Measurements from ENCODE around the gene TDRD9. TPM values are rescaled to one million over a fixed set of nuclear protein-coding genes. Genes with fewer than 3 reads are reported as not detected.
A peak's percentile ranks its signal among the peaks of the same experiment; 100 is the strongest.
"Not testable (repeated sequence)": the region's sequence is repeated elsewhere in the genome, so short reads cannot be mapped to it uniquely, and the experiment has no call there.

The TDRD9 gene, protein sequence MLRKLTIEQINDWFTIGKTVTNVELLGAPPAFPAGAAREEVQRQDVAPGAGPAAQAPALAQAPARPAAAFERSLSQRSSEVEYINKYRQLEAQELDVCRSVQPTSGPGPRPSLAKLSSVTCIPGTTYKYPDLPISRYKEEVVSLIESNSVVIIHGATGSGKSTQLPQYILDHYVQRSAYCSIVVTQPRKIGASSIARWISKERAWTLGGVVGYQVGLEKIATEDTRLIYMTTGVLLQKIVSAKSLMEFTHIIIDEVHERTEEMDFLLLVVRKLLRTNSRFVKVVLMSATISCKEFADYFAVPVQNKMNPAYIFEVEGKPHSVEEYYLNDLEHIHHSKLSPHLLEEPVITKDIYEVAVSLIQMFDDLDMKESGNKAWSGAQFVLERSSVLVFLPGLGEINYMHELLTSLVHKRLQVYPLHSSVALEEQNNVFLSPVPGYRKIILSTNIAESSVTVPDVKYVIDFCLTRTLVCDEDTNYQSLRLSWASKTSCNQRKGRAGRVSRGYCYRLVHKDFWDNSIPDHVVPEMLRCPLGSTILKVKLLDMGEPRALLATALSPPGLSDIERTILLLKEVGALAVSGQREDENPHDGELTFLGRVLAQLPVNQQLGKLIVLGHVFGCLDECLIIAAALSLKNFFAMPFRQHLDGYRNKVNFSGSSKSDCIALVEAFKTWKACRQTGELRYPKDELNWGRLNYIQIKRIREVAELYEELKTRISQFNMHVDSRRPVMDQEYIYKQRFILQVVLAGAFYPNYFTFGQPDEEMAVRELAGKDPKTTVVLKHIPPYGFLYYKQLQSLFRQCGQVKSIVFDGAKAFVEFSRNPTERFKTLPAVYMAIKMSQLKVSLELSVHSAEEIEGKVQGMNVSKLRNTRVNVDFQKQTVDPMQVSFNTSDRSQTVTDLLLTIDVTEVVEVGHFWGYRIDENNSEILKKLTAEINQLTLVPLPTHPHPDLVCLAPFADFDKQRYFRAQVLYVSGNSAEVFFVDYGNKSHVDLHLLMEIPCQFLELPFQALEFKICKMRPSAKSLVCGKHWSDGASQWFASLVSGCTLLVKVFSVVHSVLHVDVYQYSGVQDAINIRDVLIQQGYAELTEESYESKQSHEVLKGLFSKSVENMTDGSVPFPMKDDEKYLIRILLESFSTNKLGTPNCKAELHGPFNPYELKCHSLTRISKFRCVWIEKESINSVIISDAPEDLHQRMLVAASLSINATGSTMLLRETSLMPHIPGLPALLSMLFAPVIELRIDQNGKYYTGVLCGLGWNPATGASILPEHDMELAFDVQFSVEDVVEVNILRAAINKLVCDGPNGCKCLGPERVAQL (N-terminal part only)
- 6.5 TPM for total RNA-seq

DNA sequence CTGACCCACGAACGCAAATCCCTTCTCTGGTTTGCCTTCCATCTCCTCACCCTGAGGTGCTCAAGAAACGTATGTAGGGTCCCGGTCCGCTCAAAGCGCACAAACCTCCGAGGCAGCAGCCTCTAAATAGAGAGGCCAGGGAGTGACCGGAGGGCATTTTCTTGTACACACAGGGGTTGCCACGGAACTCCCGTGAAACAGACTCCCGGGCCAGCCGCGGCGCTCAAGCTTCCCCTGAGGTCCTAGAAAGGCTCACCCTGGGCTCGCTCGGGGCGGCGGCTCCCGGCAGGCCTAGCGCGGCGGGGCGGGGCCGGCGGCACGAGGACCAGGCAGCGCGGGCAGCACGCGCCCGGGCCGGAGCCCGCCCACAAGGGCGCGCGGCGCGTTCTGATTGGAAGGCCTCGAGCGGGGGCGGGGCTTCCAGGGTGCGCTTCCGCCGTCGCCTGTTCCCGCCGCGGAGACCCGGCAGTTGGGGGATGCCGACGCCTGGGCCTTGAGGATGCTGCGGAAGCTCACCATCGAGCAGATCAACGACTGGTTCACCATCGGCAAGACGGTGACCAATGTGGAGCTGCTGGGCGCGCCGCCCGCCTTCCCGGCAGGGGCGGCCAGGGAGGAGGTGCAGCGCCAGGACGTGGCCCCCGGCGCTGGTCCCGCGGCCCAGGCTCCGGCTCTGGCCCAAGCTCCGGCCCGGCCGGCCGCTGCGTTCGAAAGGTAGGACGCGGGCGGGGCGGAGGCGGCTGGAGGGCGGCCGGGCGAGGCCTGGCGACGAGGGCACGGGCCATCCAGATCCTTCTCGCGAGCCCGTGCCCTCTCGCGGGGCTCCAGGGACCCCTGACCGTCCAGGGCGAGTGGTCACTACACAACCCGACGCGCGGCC, at the start of gene TDRD9:
TSS of gene TDRD9 (plus strand) at position 446 of the 880 bp plus-strand sequence. CDS start at position 500, 54 bp downstream.
- no peak for DNase-seq (ENCODE audit: low spot score in 2 of 2)

DNA sequence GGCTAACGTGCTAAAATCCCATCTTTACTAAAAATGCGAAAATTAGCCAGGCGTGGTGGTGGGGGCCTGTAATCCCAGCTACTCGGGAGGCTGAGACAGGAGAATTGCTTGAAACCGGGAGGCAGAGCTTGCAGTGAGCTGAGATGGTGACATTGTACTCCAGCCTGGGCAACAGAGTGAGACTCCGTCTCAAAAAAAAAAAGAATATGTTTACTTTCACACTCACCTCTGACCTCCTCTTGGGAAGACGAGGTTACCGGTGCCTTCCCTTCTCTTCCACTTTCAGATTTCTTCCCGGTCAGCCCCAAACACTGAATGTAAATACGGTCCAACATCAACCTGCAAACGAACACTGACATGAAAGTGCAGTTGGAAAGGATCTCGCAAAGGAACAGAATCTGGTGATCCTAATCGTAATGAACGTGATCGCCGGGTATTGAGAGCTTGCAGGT, 49.1 kb upstream of the TDRD9 start:
- no peak for FAIRE-seq

More for the DNA sequence above, at the start of gene TDRD9:
- FAIRE-seq, result no peak

DNA sequence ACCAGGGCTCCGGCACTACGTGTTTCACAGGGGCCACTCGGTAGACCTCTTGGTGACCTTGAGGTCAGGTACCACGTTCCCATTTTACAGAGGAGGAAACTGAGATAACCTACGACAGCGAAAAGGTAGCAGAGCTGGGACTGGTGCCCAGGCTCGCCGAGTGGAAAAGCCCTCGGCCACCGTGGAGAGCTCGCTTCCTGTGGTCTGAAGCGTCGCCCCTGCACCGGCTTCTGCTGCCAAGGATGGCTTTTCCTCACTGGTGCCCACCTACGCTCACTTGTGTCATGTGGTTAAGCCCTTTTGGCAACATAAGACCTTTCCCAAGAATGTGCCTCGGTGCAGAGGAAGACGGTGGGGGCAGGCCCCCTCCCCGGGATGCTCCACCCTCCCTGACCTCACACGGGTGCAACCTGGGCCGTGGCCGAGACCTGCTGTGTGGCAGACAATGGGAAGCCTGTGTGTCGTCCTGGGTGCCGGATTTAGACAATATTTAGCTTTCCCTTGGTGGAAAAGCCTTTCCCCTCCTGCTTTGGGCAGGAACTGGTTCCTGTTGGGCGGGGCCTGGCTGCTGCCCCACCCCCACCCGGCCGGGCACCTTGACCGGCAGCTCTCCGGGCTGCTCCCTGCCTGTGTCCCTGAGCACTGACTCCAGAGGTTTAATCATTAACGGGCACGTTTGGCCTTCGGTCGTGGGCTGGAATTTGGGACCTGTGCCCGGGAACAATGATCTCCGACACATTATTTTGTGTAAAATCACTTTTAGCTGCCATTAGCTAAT, 48.5 kb upstream of the TDRD9 start:
- DNase-seq (ENCODE audit: low spot score in 2 of 2) (peak in 1 of 2 donors; percentile 57), FAIRE-seq (no peak)

More for the DNA sequence above, 49.1 kb upstream of the TDRD9 start:
- DNase-seq (ENCODE audit: low spot score in 2 of 2), result no peak

DNA sequence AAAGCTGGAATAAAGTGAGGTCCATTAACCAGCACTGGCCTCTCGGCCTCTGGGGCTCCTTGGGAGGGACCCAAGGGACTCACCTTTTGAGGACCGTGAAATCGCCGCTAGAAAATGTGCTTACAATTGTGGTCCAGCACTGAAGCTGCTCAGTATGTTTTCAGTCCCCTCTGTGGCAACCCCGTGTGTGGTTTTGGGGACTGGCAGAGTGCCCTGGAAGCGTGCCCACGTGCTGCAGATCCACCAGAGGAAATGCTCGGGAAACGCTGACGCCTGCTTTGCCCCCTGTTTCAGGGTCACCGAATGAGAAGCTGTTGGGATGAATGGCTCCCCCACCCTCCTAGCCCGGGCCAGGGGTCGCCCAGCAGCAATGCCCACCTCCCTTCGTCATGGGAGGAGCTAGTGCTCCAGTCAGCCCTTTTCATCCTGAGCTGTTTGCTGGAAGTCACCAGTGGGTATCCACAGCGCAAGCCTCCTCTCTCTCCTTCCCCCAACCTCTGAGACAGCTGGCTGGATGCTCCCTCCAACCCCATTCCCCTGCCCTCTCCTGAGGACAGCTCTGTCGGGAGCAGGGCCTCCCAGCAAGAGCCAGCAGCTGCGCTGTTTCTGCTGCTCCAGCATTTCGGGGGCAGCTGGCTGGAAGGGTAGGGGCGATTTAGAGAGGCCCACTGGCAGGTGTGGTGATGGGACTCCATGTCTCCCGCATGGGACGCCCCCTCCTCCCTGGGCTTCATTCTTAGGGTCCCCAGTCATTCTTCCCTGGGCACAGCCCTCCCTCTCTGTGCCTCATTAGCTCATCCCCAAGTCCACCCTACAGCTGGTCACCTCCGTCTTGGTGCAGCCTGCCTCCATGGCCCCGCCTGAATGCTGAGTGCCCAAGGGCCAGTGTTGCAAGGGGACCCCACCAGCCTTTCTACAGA, 47.6 kb upstream of the TDRD9 start:
- FAIRE-seq, result no peak
- peak; percentile 44 to 70 for DNase-seq (ENCODE audit: low spot score in 2 of 2)

DNA sequence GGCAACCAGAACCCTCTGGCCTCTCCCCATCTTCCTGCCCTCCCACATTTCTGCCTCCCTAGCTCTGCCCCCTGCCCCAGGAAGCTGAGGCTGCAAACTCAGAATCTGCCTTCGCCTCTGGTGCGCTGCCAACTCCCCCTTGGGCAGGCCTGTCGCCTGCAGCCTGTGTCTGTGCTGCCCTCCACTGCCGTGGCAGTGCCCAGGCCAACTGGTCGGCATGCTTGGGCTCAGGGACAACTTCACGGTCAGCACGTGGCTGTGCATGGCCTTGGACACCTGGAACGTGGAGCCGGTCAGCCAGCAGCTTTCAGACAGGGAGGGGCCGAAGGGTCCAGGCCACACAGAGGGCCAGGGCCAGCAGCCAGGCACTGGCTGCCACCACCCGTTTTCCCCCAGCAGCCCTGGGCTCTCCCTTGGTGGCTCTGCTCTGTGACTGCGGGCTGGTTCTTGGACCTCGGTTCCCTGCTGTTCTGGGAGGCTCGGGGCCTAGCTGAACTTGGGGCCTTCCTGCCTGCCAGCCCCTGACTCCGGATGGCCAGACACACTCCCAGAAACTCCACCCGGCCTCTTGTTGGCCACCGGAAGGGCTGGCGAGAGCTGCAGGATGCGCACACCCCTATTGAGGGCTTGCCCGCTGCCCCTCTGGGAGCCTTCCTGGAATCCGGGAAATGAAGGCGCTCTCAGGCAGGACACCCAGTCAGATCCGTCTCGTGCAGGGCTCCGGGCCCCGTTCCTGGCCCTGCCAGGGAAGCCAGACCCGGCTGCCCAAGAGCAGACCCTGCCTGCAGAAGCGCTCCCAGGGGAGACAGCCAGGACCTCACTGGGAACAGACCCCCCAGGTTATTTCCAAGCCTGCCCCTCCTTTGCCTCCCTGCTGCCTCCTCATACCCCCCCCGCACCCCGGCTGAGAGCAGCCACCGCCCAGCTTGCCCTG, 46.7 kb upstream of the TDRD9 start:
- no peak for FAIRE-seq
- DNase-seq (ENCODE audit: low spot score in 2 of 2), result no peak

- FAIRE-seq (no peak), DNase-seq (ENCODE audit: low spot score in 2 of 2) (no peak)
Measured at GRCh38 chr14:103882503-103883262, 45.6 kb upstream of the TDRD9 start.

DNA sequence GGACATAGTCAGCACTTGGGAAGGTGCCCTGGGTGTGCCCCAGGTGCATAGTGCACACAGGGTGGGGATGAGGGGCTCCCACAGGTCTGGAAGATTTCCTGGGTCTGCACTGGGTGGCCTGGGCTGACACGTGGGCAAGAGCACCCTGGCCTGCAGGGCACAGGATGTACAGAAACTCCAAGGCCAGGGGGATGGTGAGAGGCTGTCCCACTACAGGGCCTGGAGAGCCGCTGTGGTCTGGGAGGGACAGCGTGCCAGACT, 45.1 kb upstream of the TDRD9 start:
- FAIRE-seq (no peak), DNase-seq (ENCODE audit: low spot score in 2 of 2) (no peak)

- no peak for FAIRE-seq
- DNase-seq (ENCODE audit: low spot score in 2 of 2), result no peak
Measured at GRCh38 chr14:103884854-103885253, 43.4 kb upstream of the TDRD9 start.

DNA sequence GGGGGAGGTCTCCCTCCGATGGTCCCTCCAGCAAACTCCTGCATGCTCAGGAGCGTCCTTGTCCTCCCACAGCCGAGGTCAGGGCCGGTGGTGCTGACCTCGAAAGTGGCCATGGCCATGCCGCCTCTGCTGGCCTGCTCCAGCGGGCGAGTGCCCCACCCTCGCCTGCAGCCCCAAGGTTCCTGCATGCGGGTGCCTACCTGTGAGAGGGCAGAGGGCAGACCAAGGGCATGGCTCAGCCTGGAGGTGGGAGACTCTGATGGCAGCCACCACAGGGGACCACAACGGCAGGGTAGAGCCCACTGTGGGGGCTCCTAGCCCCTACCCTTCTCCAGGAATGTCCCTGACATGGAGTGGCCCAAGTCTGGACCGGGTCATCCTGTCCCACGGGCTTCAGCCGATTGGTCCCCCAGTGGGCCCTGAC, 42.7 kb upstream of the TDRD9 start:
- DNase-seq (ENCODE audit: low spot score in 2 of 2) (no peak), FAIRE-seq (no peak)

DNA sequence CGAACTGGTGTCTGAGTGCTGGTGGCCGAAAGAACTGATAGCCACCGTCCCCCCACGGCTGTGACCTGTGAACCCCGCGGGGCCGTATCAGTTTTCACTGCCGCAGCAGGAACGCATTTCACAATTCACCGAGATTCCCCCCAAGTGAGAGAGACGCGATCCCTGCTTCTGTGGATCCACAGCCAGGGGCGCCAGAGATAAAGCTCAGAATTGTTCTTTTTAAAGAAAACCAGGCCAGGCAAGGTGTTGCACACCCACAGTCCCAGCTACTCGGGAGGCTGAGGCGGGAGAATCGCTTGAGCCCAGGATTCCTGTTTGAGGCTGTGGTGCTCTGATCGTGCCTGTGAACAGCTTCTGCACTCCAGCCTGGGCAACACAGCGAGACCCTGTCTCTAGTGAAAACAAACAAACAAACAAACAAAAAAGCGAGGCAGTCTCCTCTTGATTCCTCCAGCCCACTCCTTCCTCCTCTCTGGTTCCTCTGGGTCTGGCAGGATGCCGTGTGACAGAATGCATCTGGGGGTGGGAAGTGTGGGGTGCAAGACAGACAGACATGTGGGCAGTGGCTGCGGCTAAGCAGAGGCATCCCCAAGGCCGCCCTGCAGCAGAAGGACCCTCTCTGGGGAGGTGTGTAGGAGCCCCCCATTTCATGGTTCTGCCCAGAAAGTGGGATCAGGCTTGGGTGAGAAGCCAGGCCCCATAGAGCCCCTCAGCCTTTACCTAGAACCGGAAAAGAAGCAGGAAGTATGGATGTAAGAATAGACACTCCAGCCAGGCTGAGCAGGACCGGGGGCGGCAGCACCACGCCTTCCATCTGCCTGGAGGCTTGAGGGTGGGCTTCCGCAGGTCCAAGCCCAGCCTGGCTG, 41.7 kb upstream of the TDRD9 start:
- FAIRE-seq, result no peak
- DNase-seq (ENCODE audit: low spot score in 2 of 2), result no peak

GRCh38 chr14:103887170-103887501, 41.1 kb upstream of the TDRD9 start:
- DNase-seq (ENCODE audit: low spot score in 2 of 2) (no peak), FAIRE-seq (no peak)

DNA sequence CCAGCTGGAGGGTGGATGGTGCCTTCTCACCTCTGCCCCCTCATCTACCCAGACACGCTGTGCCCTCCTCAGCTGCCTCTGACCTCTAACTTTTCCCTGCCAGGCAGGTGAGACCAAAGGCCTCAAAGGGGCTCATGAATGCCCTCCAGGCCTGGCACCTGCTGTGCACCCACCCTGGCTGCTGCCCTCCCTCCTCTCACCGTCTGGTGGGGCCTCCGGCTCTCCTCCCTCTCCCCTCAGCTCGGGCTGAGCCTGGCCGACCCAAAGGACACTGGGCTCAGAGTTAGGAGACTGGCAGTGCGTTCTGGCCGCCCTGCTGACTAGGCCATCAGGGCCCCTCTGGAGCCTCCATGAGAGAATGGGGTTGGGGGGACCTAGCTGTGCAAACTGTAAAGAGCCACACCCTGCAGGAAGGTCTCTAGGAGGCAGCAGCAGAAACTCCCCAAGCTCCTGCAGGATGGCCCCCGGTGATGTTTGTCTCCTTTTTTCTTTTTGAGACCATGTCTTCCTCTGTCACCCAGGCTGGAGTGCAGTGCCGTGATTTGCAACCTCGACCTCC, 40.6 kb upstream of the TDRD9 start:
- no peak for DNase-seq (ENCODE audit: low spot score in 2 of 2)
- FAIRE-seq, result no peak

GRCh38 chr14:103889002-103889312, 39.3 kb upstream of the TDRD9 start:
- FAIRE-seq; DNase-seq (ENCODE audit: low spot score in 2 of 2): not testable (repeated sequence)

DNA sequence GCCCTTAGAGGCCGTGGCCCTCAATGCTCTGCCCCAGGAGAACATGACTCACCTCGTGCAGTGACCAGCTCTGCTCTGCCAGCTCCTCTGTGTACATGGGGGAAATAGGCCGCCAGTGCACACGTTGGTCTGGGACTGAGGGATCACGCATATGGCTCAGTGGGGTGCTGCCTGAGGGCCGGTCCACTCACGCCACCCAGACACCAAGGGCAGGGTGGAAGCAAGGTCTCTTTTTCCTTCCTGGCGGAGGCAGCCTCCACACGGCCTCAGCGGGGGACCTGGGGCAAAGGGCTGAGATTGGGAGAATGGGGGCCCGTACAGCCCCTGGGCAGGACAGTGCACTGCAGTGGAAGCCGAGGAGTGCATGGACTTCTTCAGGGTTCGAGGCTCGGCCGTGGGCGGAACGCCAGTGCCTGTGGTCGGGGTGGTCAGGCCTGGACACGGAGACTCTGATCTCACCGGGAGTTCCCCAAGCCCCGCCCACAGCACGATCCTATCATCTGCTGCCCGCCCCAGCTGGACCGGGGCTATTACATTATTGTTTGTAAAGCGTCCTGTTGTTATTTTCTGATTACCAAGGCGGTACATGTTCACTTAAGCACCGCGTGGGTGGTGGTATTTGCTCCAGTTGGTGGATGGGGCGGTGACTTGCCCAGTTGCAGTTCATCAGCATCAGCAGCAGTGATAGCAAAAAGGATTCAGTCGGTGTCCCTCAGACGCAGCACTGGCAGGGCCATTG, 38.8 kb upstream of the TDRD9 start:
- FAIRE-seq (no peak), DNase-seq (ENCODE audit: low spot score in 2 of 2) (no peak)

DNA sequence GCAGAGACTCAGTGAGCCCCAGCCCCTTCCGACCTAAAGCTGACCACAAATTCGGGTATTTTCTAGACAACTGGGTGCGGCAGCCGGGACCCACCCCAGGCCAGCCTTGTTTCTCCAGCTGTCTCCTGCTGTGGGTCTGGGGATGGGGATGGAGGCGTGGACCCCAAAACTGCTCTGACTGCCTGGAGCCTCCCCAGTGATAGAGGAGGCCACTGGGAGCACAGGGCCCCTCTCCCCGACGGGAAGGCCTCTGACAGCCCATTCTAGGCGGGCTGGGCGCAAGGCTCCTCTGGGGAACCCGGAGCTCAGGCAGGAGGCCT, 38.2 kb upstream of the TDRD9 start:
- no peak for FAIRE-seq

More for the DNA sequence above, 38.2 kb upstream of the TDRD9 start:
- DNase-seq (ENCODE audit: low spot score in 2 of 2), result no peak

All from frontal cortex (tissue), 4 donors.